Natural killer cell (primary cell): Measurements from ENCODE around the gene NLGN2. TPM values are rescaled to one million over a fixed set of nuclear protein-coding genes. Genes with fewer than 3 reads are reported as not detected.

Experiments
- ATAC-seq, 3 donors: fragments of 150-1000 bp in 2 of 3; fragments of 200-7000 bp in 1 of 3; cut with Tn5 transposase; 1 replicate in 1 of 3; 2 replicates in 2 of 3; pipeline ENCODE4 v1.10.0; 2021; ENCODE audit warnings: mild to moderate bottlenecking in 2 of 3, moderate library complexity in 2 of 3
- DNase-seq, 2 donors: peaks; one replicate each; pipeline versions ENCODE4 v3.0.0 to v3.0.0-alpha.2; 2013 to 2021; ENCODE audit warnings: mixed read lengths in 1 of 2
- H3K27ac ChIP-seq: one replicate; pipeline ENCODE4 v1.5.1; 2013; ENCODE audit warnings: mild to moderate bottlenecking, low read length
- H3K27me3 ChIP-seq: one replicate; pipeline ENCODE4 v1.6.1; 2013; ENCODE audit warnings: low read length; ENCODE audit not compliant: control insufficient read depth, insufficient read depth
- H3K36me3 ChIP-seq: one replicate; pipeline ENCODE4 v1.6.1; 2013; ENCODE audit warnings: low read length; ENCODE audit not compliant: control insufficient read depth, insufficient read depth
- H3K4me1 ChIP-seq: one replicate; pipeline ENCODE4 v1.6.1; 2013; ENCODE audit warnings: low read length; ENCODE audit not compliant: control insufficient read depth, insufficient read depth
- H3K4me3 ChIP-seq: one replicate; pipeline ENCODE4 v1.5.1; 2013; ENCODE audit warnings: low read length
- H3K9me3 ChIP-seq: one replicate; pipeline ENCODE4 v1.6.1; 2013; ENCODE audit warnings: low read length; ENCODE audit not compliant: control insufficient read depth, insufficient read depth
- H3K27ac Mint-ChIP-seq, 2 donors: one replicate each; pipeline ENCODE4 v1.8.0; 2022; ENCODE audit warnings: mild to moderate bottlenecking in 2 of 2, mixed read lengths in 2 of 2, moderate library complexity in 1 of 2
- H3K27me3 Mint-ChIP-seq, 2 donors: one replicate each; pipeline ENCODE4 v1.8.0; 2022; ENCODE audit warnings: low read depth in 2 of 2, mixed read lengths in 2 of 2
- H3K36me3 Mint-ChIP-seq: one replicate; pipeline ENCODE4 v1.8.0; 2022; ENCODE audit warnings: mixed read lengths
- H3K4me1 Mint-ChIP-seq, 2 donors: one replicate each; pipeline ENCODE4 v1.8.0; 2022; ENCODE audit warnings: mixed read lengths in 2 of 2
- H3K4me3 Mint-ChIP-seq: one replicate; pipeline ENCODE4 v1.8.0; 2022; ENCODE audit warnings: mild to moderate bottlenecking, moderate library complexity, mixed read lengths
- H3K9me3 Mint-ChIP-seq, 2 donors: one replicate each; pipeline ENCODE4 v1.8.0; 2022; ENCODE audit warnings: mixed read lengths in 2 of 2
- CTCF ChIP-seq: fragments of 200-600 bp; IDR thresholded peaks from one replicate; pipeline ENCODE4 v1.8.0; 2022; ENCODE audit warnings: antibody characterized with exemption
- WGBS: methylation state at CpG from one replicate; pipeline ENCODE4 v1.1.7; 2013; ENCODE audit warnings: missing lambda C conversion rate; ENCODE audit not compliant: insufficient coverage; 5-methylcytosine and 5-hydroxymethylcytosine counted together
- intact Hi-C: fragments of 100-400 bp; cut with micrococcal nuclease; formaldehyde crosslinking; loops from one replicate; pipeline ENCODE4 v1.14.2; 2022
- total RNA-seq, 4 donors: library from RNA; stranded (reverse); fragments of 120-200 nt in 1 of 4; gene quantifications; one replicate each; pipeline versions ENCODE4 v1.2.3 to v1.2.4, GENCODE V29; 2013 to 2022

Gene NLGN2
- total RNA-seq, 3 donors from 2014 or later (not counting 1 experiment from before 2014, with no cell fraction given), result 2.8 to 3.4 (median 3.1) TPM

- Histone ChIP-seq H3K4me1 (peaks cover 17% of the 10 kb centered on the region), H3K27me3 (peaks cover 3% of the 10 kb centered on the region), H3K27ac (no peak overlapping the region), H3K9me3 (no peaks in the 10 kb centered on the region), H3K4me3 (no peak overlapping the region), H3K36me3 (no peaks in the 10 kb centered on the region)
- H3K4me1 Mint-ChIP-seq, result peaks cover 0 to 18% of the 10 kb centered on the region in 2 donors
- no peak for ATAC-seq
- no peak overlapping the region for H3K27ac Mint-ChIP-seq
- TF ChIP-seq CTCF, result no peak
- peaks cover 6 to 20% of the 10 kb centered on the region in 2 donors for H3K27me3 Mint-ChIP-seq
- no peaks in the 10 kb centered on the region for H3K36me3 Mint-ChIP-seq
- H3K9me3 Mint-ChIP-seq, result no peaks in the 10 kb centered on the region
- 96% methylated on average over 6 of the region's 6 CpGs for WGBS
- intact Hi-C loops, result no loop called here
- peak overlapping the region; percentile 56 for H3K4me3 Mint-ChIP-seq
- DNase-seq, result no peak
These were observed 1.2 kb downstream of the NLGN2 start for GRCh38 chr17:7408863-7409262.

GRCh38 chr17:7409716-7410115 is 2.1 kb downstream of the NLGN2 start:
- no peaks in the 10 kb centered on the region for H3K9me3 Mint-ChIP-seq
- WGBS, result 93% methylated on average over 6 of the region's 6 CpGs
- no peak overlapping the region for H3K27ac ChIP-seq
- ATAC-seq (no peak), DNase-seq (no peak)
- intact Hi-C loops, result no loop called here
- H3K27me3 Mint-ChIP-seq, result peaks cover 6 to 20% of the 10 kb centered on the region in 2 donors
- TF ChIP-seq CTCF, result no peak
- no peaks in the 10 kb centered on the region for H3K9me3 ChIP-seq
- no peak overlapping the region for H3K4me3 Mint-ChIP-seq
- peaks cover 13% of the 10 kb centered on the region for H3K4me1 ChIP-seq
- H3K27me3 ChIP-seq, result peaks cover 3% of the 10 kb centered on the region
- no peaks in the 10 kb centered on the region for H3K36me3 ChIP-seq
- H3K4me3 ChIP-seq, result no peak overlapping the region
- no peaks in the 10 kb centered on the region for H3K36me3 Mint-ChIP-seq
- no peak overlapping the region for H3K27ac Mint-ChIP-seq
- H3K4me1 Mint-ChIP-seq, result peaks cover 0 to 18% of the 10 kb centered on the region in 2 donors

- H3K4me1 Mint-ChIP-seq, result peaks cover 0 to 12% of the 10 kb centered on the region in 2 donors
- H3K9me3 Mint-ChIP-seq, result no peaks in the 10 kb centered on the region
- peaks cover 4% of the 10 kb centered on the region for H3K4me1 ChIP-seq
- no peak for ATAC-seq
- no peak overlapping the region for H3K4me3 ChIP-seq
- H3K36me3 ChIP-seq, result no peaks in the 10 kb centered on the region
- DNase-seq, result no peak
- no peaks in the 10 kb centered on the region for H3K27me3 ChIP-seq
- TF ChIP-seq CTCF, result no peak
- H3K27me3 Mint-ChIP-seq, result peaks cover 6 to 19% of the 10 kb centered on the region in 2 donors
- H3K9me3 ChIP-seq, result no peaks in the 10 kb centered on the region
- intact Hi-C loops, result no loop called here
- H3K27ac Mint-ChIP-seq, result no peak overlapping the region
- no peaks in the 10 kb centered on the region for H3K36me3 Mint-ChIP-seq
- WGBS, result 90% methylated on average over 25 of the region's 25 CpGs
- no peak overlapping the region for H3K27ac ChIP-seq
- no peak overlapping the region for H3K4me3 Mint-ChIP-seq
These were observed 3.2 kb downstream of the NLGN2 start for GRCh38 chr17:7410634-7411426.

GRCh38 chr17:7411427-7411750 is 3.7 kb downstream of the NLGN2 start:
- no peak overlapping the region for H3K27ac ChIP-seq
- DNase-seq (no peak), ATAC-seq (no peak)
- Mint-ChIP-seq H3K27ac (no peak overlapping the region), H3K4me1 (peaks cover 0 to 12% of the 10 kb centered on the region in 2 donors), H3K27me3 (peaks cover 6 to 16% of the 10 kb centered on the region in 2 donors), H3K4me3 (no peak overlapping the region), H3K36me3 (no peaks in the 10 kb centered on the region), H3K9me3 (no peaks in the 10 kb centered on the region)
- no peaks in the 10 kb centered on the region for H3K9me3 ChIP-seq
- no peak for TF ChIP-seq CTCF
- H3K36me3 ChIP-seq, result no peaks in the 10 kb centered on the region
- intact Hi-C loops, result no loop called here
- WGBS, result 93% methylated on average over 8 of the region's 8 CpGs
- H3K4me3 ChIP-seq, result no peak overlapping the region
- H3K27me3 ChIP-seq, result no peaks in the 10 kb centered on the region
- peaks cover 4% of the 10 kb centered on the region for H3K4me1 ChIP-seq
